ENCODE data around the gene PPP2R1B.
"Not testable (repeated sequence)": the region's sequence is repeated elsewhere in the genome, so short reads cannot be mapped to it uniquely, and the experiment has no call there.

Gene PPP2R1B

DNA sequence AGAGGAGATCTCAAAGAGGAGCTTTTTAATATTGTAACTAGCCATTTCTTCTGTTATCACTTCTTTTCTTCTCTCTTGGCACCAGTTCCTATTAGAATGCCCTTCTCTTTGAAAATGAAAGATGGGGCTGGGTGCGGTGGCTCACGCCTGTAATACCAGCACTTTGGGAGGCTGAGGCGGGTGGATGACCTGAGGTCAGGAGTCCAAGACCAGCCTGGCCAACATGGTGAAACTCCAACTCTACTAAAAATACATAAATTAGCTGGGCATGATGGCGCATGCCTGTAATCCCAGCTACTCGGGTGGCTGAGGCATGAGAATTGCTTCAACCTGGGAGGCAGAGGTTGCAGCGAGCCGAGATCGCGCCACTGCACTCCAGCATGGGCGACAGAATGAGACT lies 18.1 kb upstream of the PPP2R1B start:
- in situ Hi-C loops (cut with MboI; ENCODE audit: low sequenced_read_pairs): not testable (repeated sequence)

DNA sequence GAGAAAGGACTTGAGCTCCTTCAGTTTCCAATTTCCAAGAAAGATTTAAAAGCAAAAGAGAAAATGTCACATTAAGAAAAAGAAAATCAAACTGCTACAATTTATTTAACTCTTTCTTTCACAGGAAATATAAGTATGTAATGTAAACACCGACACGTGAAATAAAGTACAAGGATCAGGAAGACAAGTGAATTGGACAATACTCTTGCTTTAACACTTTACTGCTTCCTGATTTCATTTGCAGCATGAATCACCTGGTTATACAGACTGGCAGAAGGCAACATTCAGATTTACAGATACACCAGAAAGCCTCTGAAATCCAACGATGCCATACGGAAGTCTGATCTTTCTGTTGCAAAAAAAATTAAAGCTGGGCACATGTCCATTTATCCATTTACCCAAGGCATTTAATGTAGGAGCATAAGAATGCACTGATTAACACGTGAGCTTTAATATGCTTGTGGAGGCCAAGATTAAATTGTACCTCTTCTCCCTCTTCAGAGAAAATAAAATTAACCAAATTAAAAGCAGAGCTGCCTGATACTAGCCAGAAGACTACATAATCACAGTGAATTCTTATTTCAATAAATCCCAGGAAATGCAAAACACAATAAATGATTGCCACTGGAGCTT lies 16.0 kb upstream of the PPP2R1B start:
- in situ Hi-C loops (cut with MboI; ENCODE audit: low sequenced_read_pairs): no loop called here

DNA sequence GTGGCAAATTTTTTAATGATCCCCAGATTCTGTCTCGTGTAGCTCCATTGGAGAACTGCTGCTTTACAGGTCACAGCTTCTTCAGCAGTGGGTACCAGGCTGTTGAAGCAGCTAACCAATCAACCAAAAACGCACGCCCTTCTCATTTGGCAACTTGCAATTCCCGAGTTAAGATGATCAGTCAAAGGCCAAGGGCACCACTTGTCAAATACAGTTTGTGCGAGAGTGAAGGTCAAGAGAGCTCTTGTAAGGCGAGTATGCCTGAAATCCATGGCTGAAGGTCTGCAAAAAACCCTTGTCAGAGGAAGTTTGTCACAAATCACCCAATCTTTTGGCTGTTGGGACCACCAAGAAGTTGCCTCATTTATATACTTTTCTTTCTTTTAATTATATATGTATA lies 12.9 kb upstream of the PPP2R1B start:
- in situ Hi-C loops (cut with MboI; ENCODE audit: low sequenced_read_pairs): no loop called here

GRCh38 chr11:111778047-111778558 lies 11.9 kb upstream of the PPP2R1B start:
- in situ Hi-C loops (cut with MboI; ENCODE audit: low sequenced_read_pairs): no loop called here

- in situ Hi-C loops (cut with MboI; ENCODE audit: low sequenced_read_pairs): no loop called here
Measured at GRCh38 chr11:111777094-111778046, 11.2 kb upstream of the PPP2R1B start.

DNA sequence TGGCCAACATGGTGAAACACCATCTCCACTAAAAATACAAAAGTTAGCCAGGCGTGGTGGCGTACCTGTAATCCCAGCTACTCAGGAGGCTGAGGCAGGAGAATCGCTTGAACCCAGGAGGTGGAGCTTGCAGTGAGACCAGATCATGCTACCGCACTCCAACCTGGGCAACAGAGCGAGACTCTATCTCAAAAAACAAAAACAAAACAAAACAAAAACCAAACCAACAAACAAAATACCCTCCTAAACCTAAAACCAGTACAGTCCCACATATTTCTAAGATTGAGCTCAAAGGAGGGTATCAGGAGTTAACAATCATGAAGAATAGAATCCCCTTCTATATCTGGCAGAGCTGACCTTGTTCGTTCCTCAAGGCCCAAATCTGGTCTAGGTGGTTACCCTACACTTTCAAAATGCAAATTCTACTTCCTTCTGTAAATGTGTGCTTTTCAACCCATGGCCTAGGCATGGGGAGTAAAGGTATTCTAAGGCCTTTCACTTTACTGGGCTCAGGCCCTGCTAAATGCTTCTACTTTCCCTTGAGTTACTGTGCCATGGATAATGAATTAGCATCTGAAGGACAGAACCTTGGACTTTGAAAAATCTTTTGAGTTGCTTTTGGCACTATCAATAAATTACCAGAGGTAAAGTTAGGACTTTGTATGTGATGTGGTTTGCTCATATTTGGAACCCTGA lies 10.4 kb upstream of the PPP2R1B start:
- in situ Hi-C loops (cut with MboI; ENCODE audit: low sequenced_read_pairs): no loop called here

GRCh38 chr11:111774955-111775710 lies 8.9 kb upstream of the PPP2R1B start:
- in situ Hi-C loops (cut with MboI; ENCODE audit: low sequenced_read_pairs): no loop called here

DNA sequence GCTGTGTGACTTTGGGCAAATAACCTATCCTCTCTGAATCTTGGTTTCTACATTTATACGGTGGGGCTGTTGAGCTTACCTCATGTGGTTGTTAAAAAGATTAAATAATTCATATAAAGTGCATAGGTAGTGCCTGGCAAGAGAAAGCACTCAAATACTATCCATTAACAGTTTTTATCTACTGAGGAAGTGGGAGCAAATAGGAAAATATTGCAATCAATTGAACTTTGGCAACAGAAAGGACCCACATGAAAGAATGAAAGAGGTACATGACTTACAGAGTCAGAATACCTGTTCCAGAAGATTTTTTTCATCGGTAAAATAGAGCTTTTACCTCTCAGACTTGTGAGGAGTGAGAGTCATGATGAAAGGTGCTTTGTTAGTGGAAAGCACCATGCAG lies 6.3 kb upstream of the PPP2R1B start:
- in situ Hi-C loops (cut with MboI; ENCODE audit: low sequenced_read_pairs): no loop called here

- in situ Hi-C loops (cut with MboI; ENCODE audit: low sequenced_read_pairs): not testable (repeated sequence)
Measured at GRCh38 chr11:111771205-111771604, 5.0 kb upstream of the PPP2R1B start.

GRCh38 chr11:111770581-111771134 lies 4.5 kb upstream of the PPP2R1B start:
- in situ Hi-C loops (cut with MboI; ENCODE audit: low sequenced_read_pairs): no loop called here

DNA sequence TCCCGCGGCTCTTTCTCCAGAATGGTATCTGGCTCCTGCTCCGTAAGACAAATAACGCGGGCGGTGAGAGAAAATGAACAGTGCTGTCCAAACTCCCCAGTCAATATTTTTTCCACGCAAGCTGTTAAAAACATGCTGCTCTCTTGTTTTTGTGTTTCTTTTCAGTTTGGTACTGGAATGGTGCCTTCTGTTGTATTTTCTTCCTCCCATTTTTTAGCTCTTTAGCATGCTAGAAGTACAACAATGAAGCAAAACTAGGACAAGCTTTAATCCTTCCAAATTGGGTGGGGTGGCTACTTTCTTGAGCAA lies 599 bp upstream of the PPP2R1B start:
- in situ Hi-C loops (cut with MboI; ENCODE audit: low sequenced_read_pairs): no loop called here

DNA sequence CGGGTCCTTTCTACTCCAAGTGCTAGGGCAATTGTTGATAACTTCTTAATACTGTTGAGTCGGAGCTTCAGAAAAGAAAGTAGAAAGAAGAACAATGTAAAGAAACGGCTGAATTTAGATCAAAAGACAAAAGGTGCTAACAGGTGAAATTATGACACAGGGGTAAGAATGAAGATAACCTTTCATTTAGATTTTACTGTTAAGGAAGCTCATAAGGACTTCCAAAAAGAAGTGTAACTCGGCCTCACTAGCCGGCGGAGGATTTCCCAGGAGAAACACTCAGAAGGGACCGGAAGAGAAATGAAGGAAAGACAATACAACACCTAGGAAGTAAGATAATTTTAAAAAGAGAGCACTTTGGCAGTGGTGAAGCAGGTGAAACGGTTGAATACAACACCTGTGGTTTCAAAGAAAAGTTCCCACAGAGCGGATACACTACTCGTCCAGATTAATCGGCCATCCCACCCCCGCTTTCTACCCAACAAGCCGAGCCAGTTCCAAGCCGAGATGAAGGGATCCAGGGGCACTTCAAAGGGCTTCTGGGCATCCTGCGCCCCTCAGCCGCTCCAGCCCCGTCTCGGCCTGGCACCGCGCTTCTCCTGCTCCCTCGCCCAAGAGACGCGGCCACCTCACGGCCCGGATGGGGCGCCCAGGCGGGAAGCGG lies 737 bp downstream of the PPP2R1B start:
- in situ Hi-C loops (cut with MboI; ENCODE audit: low sequenced_read_pairs): no loop called here

DNA sequence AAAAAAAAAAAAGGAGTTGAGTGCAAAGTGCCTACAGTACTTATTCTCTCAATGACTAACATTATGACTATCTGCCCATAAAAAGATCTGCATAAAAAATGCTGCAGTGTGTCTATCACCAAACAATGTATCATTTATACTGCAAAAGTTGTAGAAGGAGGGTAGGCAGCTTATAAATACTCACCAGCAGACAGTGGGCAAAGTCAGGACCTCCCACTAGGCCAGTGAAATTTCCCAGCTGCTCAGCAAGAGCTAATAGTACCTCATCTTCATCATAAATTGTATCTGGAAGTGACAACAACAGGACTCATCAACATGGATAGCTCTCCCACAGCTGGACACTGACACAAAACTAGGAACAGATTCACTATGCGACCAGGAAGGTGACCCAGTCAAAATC lies 1.6 kb downstream of the PPP2R1B start:
- in situ Hi-C loops (cut with MboI; ENCODE audit: low sequenced_read_pairs): no loop called here

DNA sequence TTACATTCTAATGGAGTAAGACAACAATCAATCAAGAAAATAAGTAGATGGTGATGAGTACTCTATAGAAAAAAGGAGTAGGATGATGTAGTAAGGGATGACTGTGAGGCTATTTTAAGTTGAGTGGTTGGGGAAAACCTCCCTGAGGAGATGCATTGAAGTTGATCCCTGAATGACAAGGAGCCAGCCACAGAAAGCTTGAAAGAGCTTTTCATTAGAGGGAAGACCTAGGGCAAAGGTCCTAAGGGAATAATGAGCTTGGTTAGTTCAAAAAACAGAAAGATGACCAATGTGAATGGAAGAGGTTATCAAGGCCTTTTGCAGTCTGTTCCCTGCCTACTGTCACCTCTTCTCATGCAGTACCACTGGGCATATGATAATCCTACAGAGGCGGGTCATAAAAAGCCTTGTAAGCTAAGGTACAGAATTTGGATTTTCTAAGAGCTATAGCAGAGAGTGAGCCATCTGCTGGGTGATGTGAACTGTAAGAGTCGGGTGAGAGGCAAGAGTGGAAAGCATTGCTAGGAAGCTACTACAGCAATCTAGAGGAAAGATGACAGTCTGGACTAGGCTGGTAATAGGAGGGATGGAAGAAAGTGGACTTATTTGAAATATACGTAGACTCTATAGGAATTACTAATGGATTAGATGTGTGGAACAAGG lies 3.1 kb downstream of the PPP2R1B start:
- in situ Hi-C loops (cut with MboI; ENCODE audit: low sequenced_read_pairs): no loop called here

- in situ Hi-C loops (cut with MboI; ENCODE audit: low sequenced_read_pairs): no loop called here
Measured at GRCh38 chr11:111762526-111762925, 3.7 kb downstream of the PPP2R1B start.

DNA sequence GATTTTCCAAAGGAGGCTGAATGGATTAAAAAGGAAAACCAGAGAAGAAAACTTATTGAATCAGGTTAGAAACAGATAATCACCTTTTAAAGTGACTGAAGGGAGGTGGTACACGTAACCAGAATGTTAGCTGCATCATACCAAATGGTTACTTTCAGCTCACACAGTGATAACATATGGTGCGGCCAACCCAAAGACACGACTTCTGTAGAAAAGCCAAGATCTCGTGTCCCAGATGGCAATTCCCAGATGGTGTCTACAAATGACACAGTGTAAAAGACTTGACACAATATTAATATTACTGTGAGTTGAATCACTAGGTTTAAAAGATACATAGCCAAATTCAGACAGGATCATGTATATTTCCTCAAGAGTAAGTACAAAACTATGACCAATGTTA lies 5.2 kb downstream of the PPP2R1B start:
- in situ Hi-C loops (cut with MboI; ENCODE audit: low sequenced_read_pairs): no loop called here

DNA sequence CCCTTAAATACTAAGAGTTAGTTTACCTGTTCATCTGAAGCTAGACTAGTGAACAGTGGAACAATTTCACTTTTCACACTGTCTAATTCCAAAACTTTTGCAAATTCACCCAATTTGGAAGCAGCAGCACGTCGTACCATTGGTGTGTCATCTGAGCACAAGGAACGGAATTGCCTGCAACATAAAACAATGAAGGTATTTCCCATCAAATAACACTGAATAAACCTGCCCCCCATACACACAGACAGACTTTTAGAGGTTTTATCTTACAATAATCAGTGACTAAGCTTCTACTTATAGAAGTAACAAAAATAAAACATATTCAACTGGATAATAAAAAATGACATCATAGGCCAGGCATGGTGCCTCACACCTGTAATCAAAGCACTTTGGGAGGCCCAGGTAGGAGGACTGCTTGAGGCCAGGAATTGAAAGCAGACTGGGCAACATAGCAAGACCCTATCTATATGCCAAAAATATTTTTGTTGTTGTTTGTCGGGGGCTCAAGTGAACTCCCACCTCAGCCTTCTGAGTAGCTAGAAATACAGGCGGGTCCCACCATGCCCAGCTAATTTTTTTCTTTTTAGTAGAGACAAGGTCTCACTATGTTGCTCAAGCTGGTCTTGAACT lies 6.3 kb downstream of the PPP2R1B start:
- in situ Hi-C loops (cut with MboI; ENCODE audit: low sequenced_read_pairs): no loop called here

- in situ Hi-C loops (cut with MboI; ENCODE audit: low sequenced_read_pairs): no loop called here
Measured at GRCh38 chr11:111759376-111759775, 6.8 kb downstream of the PPP2R1B start.

GRCh38 chr11:111756097-111756496 lies 10.1 kb downstream of the PPP2R1B start:
- in situ Hi-C loops (cut with MboI; ENCODE audit: low sequenced_read_pairs): no loop called here

Measured in hTERT RPE-1 (cell line).